ENCODE data around the gene COASY.
A peak's percentile ranks its signal among the peaks of the same experiment; 100 is the strongest.

COASY gene

GRCh38 chr17:42518046-42518754 is 43.7 kb upstream of the COASY start:
- H3K4me3 ChIP-seq (replicated peaks; ENCODE audit: low read depth, low read length), result no peak overlapping the region
- DNase-seq (ENCODE audit: low read depth), result peak; percentile 99
- no peak for TF ChIP-seq CTCF (IDR thresholded peaks at IDR 0.05; ENCODE audit: low read length, missing control alignments)

- DNase-seq (ENCODE audit: low read depth), result peak; percentile 83
- TF ChIP-seq CTCF (IDR thresholded peaks at IDR 0.05; ENCODE audit: low read length, missing control alignments), result no peak
- H3K4me3 ChIP-seq (replicated peaks; ENCODE audit: low read depth, low read length), result no peak overlapping the region
These were observed 43.0 kb upstream of the COASY start for GRCh38 chr17:42518755-42519545.

GRCh38 chr17:42519546-42520491 is 42.1 kb upstream of the COASY start:
- TF ChIP-seq CTCF (IDR thresholded peaks at IDR 0.05; ENCODE audit: low read length, missing control alignments), result no peak
- H3K4me3 ChIP-seq (replicated peaks; ENCODE audit: low read depth, low read length), result no peak overlapping the region
- DNase-seq (ENCODE audit: low read depth), result peak; percentile 99

DNA sequence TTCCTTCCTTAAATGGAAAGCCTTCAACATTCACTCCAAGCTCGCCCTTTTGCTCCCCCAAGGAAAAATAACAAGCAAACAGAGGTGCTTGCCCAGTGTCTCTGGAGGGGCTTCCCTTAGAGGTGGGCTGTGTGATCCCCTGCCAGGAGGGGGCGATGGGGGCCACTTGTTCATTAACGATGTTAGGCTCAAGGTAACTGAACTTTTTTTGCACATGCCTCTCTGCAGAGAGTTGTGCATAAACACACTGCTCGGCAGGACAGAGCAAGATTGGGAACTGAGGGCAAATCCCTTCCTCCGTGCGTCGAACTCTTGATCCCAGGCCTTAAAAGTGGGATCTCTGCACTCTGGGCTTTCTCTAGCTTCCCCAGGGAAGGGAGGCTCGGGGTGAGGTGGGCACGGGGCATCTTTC is 41.4 kb upstream of the COASY start:
- no peak overlapping the region for H3K4me3 ChIP-seq (replicated peaks; ENCODE audit: low read depth, low read length)
- no peak for DNase-seq (ENCODE audit: low read depth)
- TF ChIP-seq CTCF (IDR thresholded peaks at IDR 0.05; ENCODE audit: low read length, missing control alignments), result peak; percentile 21

GRCh38 chr17:42521036-42521435 is 40.9 kb upstream of the COASY start:
- no peak overlapping the region for H3K4me3 ChIP-seq (replicated peaks; ENCODE audit: low read depth, low read length)
- no peak for DNase-seq (ENCODE audit: low read depth)
- TF ChIP-seq CTCF (IDR thresholded peaks at IDR 0.05; ENCODE audit: low read length, missing control alignments), result no peak

DNA sequence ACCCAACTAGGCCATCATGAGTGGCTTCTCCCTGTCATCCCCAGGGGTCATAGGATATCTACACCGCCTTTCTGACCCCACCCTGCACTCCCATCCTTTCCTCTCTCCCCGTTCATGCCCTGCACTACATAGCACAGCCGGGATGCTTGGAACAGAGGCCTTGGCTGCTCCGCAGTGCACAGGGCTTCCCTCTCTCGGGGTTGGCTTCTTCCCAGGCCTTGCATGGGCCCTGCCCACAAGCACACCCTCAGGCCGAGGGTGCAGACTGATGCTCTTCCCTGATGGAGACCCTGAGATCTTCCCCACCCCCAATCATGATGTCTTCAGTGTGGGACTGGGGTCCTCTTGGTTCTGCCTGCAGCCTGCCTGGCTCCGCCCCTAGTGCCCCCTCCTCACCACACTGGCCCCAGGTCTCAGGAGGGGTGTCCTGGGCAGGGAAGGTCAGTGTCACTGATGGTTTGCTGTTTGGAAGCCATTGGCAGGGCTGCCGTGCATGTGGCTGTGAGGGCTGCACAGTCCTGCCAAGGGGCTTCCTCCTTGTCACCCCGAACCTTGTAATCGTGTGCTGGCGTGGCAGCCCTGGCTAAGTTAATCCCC is 40.2 kb upstream of the COASY start:
- no peak for TF ChIP-seq CTCF (IDR thresholded peaks at IDR 0.05; ENCODE audit: low read length, missing control alignments)
- H3K4me3 ChIP-seq (replicated peaks; ENCODE audit: low read depth, low read length), result no peak overlapping the region

More for the DNA sequence above, 40.2 kb upstream of the COASY start:
- DNase-seq (ENCODE audit: low read depth), result no peak

Data from fibroblast of pulmonary artery (primary cell).